PFSK-1 (cell line): ENCODE data around the gene CCDC14.

Source experiments
- TAF1 ChIP-seq: IDR thresholded peaks from 2 replicates; pipeline ENCODE4 v1.6.1; 2012; ENCODE audit warnings: low read length, control low read depth, borderline replicate concordance; ENCODE audit not compliant: insufficient read depth
- TF ChIP-seq, protein P1 (sequence below), 2 experiments: IDR thresholded peaks; 2 replicates each; pipeline versions ENCODE4 v1.6.1 to v1.8.0; 2011 to 2012; ENCODE audit warnings: low read depth in 2 of 2, low read length in 2 of 2, control low read depth in 1 of 2, inconsistent platforms in 1 of 2, mild to moderate bottlenecking in 1 of 2, moderate library complexity in 1 of 2; ENCODE audit not compliant: insufficient read depth in 1 of 2

DNA sequence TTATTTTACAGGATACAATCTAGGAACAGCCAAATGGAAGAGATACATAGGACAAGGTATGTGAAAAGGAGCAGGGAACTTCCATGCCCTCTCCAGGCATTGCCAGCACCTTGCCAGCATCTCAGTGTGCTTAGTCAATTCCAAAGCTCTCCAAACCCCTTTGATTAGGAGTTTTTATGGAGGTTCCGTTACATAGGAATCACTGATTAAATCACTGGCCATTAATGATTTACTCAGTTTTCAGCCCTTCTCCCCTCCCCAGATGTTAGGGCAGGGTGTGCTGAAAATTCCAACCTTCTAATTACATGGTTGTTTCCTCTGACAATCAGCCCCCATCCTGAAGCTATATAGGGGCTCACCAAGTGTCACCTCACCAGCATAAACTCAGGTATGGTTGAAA, 88.4 kb downstream of the CCDC14 start:
- TF ChIP-seq, protein P1, sequence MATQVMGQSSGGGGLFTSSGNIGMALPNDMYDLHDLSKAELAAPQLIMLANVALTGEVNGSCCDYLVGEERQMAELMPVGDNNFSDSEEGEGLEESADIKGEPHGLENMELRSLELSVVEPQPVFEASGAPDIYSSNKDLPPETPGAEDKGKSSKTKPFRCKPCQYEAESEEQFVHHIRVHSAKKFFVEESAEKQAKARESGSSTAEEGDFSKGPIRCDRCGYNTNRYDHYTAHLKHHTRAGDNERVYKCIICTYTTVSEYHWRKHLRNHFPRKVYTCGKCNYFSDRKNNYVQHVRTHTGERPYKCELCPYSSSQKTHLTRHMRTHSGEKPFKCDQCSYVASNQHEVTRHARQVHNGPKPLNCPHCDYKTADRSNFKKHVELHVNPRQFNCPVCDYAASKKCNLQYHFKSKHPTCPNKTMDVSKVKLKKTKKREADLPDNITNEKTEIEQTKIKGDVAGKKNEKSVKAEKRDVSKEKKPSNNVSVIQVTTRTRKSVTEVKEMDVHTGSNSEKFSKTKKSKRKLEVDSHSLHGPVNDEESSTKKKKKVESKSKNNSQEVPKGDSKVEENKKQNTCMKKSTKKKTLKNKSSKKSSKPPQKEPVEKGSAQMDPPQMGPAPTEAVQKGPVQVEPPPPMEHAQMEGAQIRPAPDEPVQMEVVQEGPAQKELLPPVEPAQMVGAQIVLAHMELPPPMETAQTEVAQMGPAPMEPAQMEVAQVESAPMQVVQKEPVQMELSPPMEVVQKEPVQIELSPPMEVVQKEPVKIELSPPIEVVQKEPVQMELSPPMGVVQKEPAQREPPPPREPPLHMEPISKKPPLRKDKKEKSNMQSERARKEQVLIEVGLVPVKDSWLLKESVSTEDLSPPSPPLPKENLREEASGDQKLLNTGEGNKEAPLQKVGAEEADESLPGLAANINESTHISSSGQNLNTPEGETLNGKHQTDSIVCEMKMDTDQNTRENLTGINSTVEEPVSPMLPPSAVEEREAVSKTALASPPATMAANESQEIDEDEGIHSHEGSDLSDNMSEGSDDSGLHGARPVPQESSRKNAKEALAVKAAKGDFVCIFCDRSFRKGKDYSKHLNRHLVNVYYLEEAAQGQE (IDR thresholded peaks at IDR 0.05; ENCODE audit: insufficient read depth in 1 of 2, low read depth in 2 of 2, low read length in 2 of 2): no peak
- no peak for TF ChIP-seq TAF1
